GM23248 (cell line): ENCODE data around the gene DENND2C. TPM values are rescaled to one million over a fixed set of nuclear protein-coding genes. Genes with fewer than 3 reads are reported as not detected.
"Not testable (repeated sequence)": the region's sequence is repeated elsewhere in the genome, so short reads cannot be mapped to it uniquely, and the experiment has no call there.

Experiments used
- DNase-seq: peaks from one replicate; pipeline ENCODE4 v3.0.0-alpha.2; 2015
- H2AFZ ChIP-seq: fragments of 200-600 bp; sonication (generic); 2 replicates; pipeline ENCODE4 v1.6.1; 2016; ENCODE audit warnings: antibody characterized with exemption
- H3F3A ChIP-seq: fragments of 200-600 bp; sonication (generic); 2 replicates; pipeline ENCODE4 v1.6.1; 2016; ENCODE audit warnings: mild to moderate bottlenecking, antibody characterized with exemption, mixed run types; ENCODE audit not compliant: insufficient read depth
- H3K27ac ChIP-seq: fragments of 200-600 bp; sonication (generic); 2 replicates; pipeline ENCODE4 v1.5.1; 2016; ENCODE audit warnings: mild to moderate bottlenecking
- H3K27me3 ChIP-seq: fragments of 200-600 bp; sonication (generic); replicated peaks from 2 replicates; pipeline ENCODE4 v1.6.1; 2016; ENCODE audit warnings: mild to moderate bottlenecking; ENCODE audit not compliant: insufficient read depth
- H3K36me3 ChIP-seq: fragments of 200-600 bp; sonication (generic); 2 replicates; pipeline ENCODE4 v1.6.1; 2016; ENCODE audit warnings: low read depth, mild to moderate bottlenecking
- H3K4me1 ChIP-seq: fragments of 200-600 bp; sonication (generic); 2 replicates; pipeline ENCODE4 v1.6.1; 2016; ENCODE audit warnings: mild to moderate bottlenecking; ENCODE audit not compliant: insufficient read depth
- H3K4me2 ChIP-seq: fragments of 200-600 bp; sonication (generic); one replicate; pipeline ENCODE4 v1.6.1; 2016; ENCODE audit warnings: mild to moderate bottlenecking; ENCODE audit not compliant: unreplicated experiment
- H3K4me3 ChIP-seq: fragments of 200-600 bp; sonication (generic); 2 replicates; pipeline ENCODE4 v1.5.1; 2016; ENCODE audit warnings: mild to moderate bottlenecking
- H3K79me2 ChIP-seq: fragments of 200-600 bp; sonication (generic); 2 replicates; pipeline ENCODE4 v1.6.1; 2016; ENCODE audit warnings: mild to moderate bottlenecking; ENCODE audit not compliant: insufficient read depth
- H3K9ac ChIP-seq: fragments of 200-600 bp; sonication (generic); 2 replicates; pipeline ENCODE4 v1.6.1; 2016; ENCODE audit warnings: mild to moderate bottlenecking
- H3K9me2 ChIP-seq: fragments of 200-600 bp; sonication (generic); 2 replicates; pipeline ENCODE4 v1.6.1; 2016; ENCODE audit warnings: mixed run types, mild to moderate bottlenecking, moderate library complexity; ENCODE audit not compliant: insufficient read depth
- H3K9me3 ChIP-seq: fragments of 200-600 bp; sonication (generic); one replicate; pipeline ENCODE4 v1.6.1; 2017; ENCODE audit warnings: low read depth
- H4K20me1 ChIP-seq: fragments of 200-600 bp; sonication (generic); 2 replicates; pipeline ENCODE4 v1.6.0; 2016; ENCODE audit not compliant: insufficient read depth
- EZH2 ChIP-seq: fragments of 200-600 bp; sonication (generic); IDR thresholded peaks from 2 replicates; pipeline ENCODE4 v1.6.1; 2018; ENCODE audit warnings: antibody characterized with exemption, mild to moderate bottlenecking; ENCODE audit not compliant: insufficient read depth, poor library complexity, severe bottlenecking
- EZH2phosphoT487 ChIP-seq: fragments of 200-600 bp; sonication (generic); IDR thresholded peaks from 2 replicates; pipeline ENCODE4 v1.6.1; 2018; ENCODE audit warnings: antibody characterized with exemption, moderate library complexity, mild to moderate bottlenecking, low read depth; ENCODE audit not compliant: insufficient read depth
- WGBS, 2 experiments: methylation state at CpG; one replicate each; pipeline ENCODE4 v1.1.6; 2015 to 2017; ENCODE audit warnings: low lambda C conversion rate in 2 of 2, low coverage in 1 of 2; ENCODE audit errors: missing lambda C conversion rate in 2 of 2; 5-methylcytosine and 5-hydroxymethylcytosine counted together
- in situ Hi-C: fragments of 300-500 bp; cut with MboI; formaldehyde crosslinking; loops from 2 replicates; pipeline ENCODE4 v1.15.0; 2020
- polyA plus RNA-seq: library from polyadenylated mRNA; unstranded; fragments of >200 nt; fragmentation: Nextera tagmentation; extraction: Ambion mirVana; gene quantifications from 2 replicates; pipeline ENCODE4 v1.2.1, GENCODE V29; 2016
- total RNA-seq: library from RNA; depleted of rRNA; stranded (reverse); fragments of >200 nt; shearing (Covaris generic); gene quantifications from 2 replicates; pipeline ENCODE4 v1.2.3, GENCODE V29; 2014

Gene DENND2C
- total and polyA plus RNA-seq, 2 experiments from 2014 or later: 2.8 to 5.9 TPM

DNA sequence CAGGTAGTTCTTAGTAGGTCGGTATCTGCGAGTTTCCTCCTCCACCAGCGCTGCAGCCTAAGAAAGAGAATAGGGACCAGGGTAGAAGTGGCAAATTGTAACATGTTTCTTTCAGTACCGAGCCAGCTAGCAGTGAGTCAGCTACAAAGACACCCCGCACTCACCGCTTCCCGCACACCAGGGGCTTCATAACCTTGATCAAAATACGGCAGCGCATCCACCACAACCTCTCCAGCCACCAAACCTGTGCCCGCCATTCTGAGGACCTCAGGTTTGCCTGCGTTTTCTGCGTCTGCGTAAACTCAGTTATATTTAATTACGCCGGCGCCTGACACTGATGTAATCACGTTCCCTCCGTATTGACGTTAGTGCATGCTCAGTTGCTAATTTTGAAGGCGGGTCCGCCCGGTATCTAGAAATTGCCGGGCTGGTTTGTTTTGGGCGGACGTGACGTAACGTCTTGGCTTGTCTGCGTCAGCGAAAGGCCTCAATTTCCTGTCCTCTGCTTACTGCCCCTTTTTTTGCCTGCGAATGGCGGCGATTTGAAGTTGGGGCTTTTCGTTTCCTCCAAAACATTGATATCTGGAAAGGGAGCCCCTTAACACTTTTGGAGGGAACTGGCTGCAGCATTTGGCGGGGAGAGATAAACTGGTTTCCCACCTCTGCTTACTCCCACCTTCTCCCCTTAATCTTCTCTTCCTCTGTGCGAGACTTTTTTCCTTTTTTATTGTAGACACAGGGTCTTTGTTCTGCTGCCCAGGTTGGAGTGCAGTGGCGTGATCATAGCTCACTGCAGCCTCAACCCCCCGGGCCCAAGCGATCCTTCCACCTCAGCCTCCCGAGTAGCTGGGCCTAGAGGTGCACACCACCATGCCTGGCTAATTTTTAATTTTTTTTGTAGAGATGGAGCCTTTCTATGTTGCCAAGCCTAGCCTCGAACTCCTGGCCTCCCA lies 88.2 kb downstream of the DENND2C start, which contains the start of gene BCAS2:
TSS of gene BCAS2 (minus strand) at position 281 of the 953 bp plus-strand sequence. CDS start at position 257, 24 bp downstream.
- H3K27me3 ChIP-seq: no peaks in the 10 kb centered on the region
- H4K20me1 ChIP-seq: no peaks in the 10 kb centered on the region
- H3K9me2 ChIP-seq: no peaks in the 10 kb centered on the region
- WGBS, 2 experiments: 2% methylated on average over 40 of the region's 40 CpGs
- in situ Hi-C loops: no loop called here
- DNase-seq: peak; percentile 99
- H3K4me3 ChIP-seq: peak within 1 kb of the TSS; percentile 94
- peak within 1 kb of the TSS; percentile 77 for H3K27ac ChIP-seq
- peaks cover 13% of the 10 kb centered on the region for H3K4me1 ChIP-seq
- H3K79me2 ChIP-seq: peaks cover 45% of the 10 kb centered on the region
- peak within 1 kb of the TSS; percentile 94 for H3K4me2 ChIP-seq
- H2AFZ ChIP-seq: peak within 1 kb of the TSS; percentile 96
- H3K9me3 ChIP-seq: no peaks in the 10 kb centered on the region
- H3F3A ChIP-seq: peaks cover 7% of the 10 kb centered on the region; the same call in 1 of the 2 replicates
- peak within 1 kb of the TSS; percentile 90 for H3K9ac ChIP-seq
- H3K36me3 ChIP-seq: peaks cover 14% of the 10 kb centered on the region
- TF ChIP-seq EZH2: no peak
- TF ChIP-seq EZH2phosphoT487: no peak

DNA sequence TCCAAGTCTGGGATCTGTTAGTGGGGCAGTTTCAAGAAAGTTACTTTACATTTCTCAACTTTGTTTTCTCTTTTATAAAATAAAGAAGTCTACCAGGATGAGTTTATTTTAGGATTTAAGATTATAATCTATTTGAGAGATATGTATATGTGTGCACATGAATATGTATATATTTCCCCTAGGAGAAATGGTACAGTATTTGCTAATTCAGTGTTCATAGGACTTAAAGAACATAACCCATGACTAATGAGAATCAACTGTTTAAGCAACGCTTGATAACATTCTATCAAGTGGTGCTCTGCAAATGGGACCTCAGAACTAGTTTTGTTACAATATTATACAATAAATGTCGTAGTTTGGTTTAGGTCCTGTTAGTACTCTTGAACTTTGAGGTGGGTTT lies 95.5 kb downstream of the DENND2C start:
- Histone ChIP-seq H3K9me2 (no peaks in the 10 kb centered on the region), H2AFZ (no peak overlapping the region), H3K4me2 (no peak overlapping the region), H3K9ac (no peak overlapping the region), H3K4me1 (no peaks in the 10 kb centered on the region), H3K4me3 (no peak overlapping the region), H3K9me3 (no peaks in the 10 kb centered on the region), H3K27me3 (no peaks in the 10 kb centered on the region), H4K20me1 (no peaks in the 10 kb centered on the region), H3K79me2 (peaks cover 28% of the 10 kb centered on the region), H3K36me3 (peaks cover 40% of the 10 kb centered on the region), H3F3A (no peaks in the 10 kb centered on the region), H3K27ac (no peak overlapping the region)
- in situ Hi-C loops: no loop called here
- WGBS, 2 experiments: 96 to 100% methylated on average over 2 of the region's 2 CpGs
- TF ChIP-seq EZH2: no peak
- no peak for TF ChIP-seq EZH2phosphoT487
- DNase-seq: no peak

DNA sequence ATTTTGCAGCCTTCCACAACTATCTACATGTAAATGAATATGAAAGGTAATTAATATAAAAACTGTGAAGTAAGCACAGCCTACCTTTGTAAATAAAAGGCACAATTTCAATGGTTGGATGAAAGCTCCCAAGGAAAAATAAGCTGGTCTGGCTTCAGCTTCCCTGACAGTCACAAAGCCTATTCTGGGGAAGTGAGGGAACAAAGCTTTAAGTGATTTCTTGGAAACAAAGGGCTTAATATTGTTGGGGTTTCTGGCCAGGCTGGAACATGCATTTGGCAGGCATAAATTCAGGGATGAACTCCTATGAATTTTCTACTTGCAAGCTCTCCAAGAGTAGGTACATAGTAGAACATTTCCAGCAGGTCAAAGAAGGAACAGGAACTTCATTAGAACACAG lies 105.7 kb downstream of the DENND2C start:
- Histone ChIP-seq H2AFZ (no peak overlapping the region), H3K9ac (no peak overlapping the region), H3F3A (no peaks in the 10 kb centered on the region), H3K79me2 (no peaks in the 10 kb centered on the region), H3K4me3 (no peak overlapping the region), H3K36me3 (peaks cover 26% of the 10 kb centered on the region), H3K4me2 (no peak overlapping the region), H3K4me1 (no peaks in the 10 kb centered on the region), H4K20me1 (no peaks in the 10 kb centered on the region), H3K9me2 (no peaks in the 10 kb centered on the region), H3K27ac (no peak overlapping the region), H3K27me3 (no peaks in the 10 kb centered on the region), H3K9me3 (no peaks in the 10 kb centered on the region)
- no peak for DNase-seq
- in situ Hi-C loops: no loop called here
- no peak for TF ChIP-seq EZH2phosphoT487
- TF ChIP-seq EZH2: no peak

DNA sequence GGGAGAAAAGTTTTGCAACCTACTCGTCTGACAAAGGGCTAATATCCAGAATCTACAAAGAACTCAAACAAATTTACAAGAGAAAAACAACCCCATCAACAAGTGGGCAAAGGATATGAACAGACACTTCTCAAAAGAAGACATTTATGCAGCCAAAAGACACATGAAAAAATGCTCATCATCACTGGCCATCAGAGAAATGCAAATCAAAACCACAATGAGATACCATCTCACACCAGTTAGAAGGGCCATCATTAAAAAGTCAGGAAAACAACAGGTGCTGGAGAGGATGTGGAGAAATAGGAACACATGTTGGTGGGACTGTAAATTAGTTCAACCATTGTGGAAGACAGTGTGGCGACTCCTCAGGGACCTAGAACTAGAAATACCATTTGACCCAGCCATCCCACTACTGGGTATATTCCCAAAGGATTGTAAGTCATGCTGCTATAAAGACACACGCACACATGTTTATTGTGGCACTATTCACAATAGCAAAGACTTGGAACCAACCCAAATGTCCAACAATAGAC lies 106.8 kb downstream of the DENND2C start:
- H3K27ac ChIP-seq, H3F3A ChIP-seq, H3K9me2 ChIP-seq, in situ Hi-C loops, H4K20me1 ChIP-seq, DNase-seq, H3K9ac ChIP-seq, H3K79me2 ChIP-seq, H3K4me1 ChIP-seq, H3K4me2 ChIP-seq, H3K4me3 ChIP-seq, H3K9me3 ChIP-seq, H3K27me3 ChIP-seq, H2AFZ ChIP-seq: not testable (repeated sequence)
- 92 to 93% methylated on average over 3 of the region's 3 CpGs for WGBS, 2 experiments
- peaks cover 16% of the 10 kb centered on the region for H3K36me3 ChIP-seq
